Spleen (tissue), 7 donors: ENCODE data around the gene RAB2B.

Experiments used
- POLR2AphosphoS5 ChIP-seq, 3 donors: sonication (generic); formaldehyde crosslinking; IDR thresholded peaks; one replicate each; pipeline ENCODE4 v1.5.1; 2017; ENCODE audit warnings: antibody characterized with exemption in 3 of 3
- TF ChIP-seq, protein P1 (sequence below), 11 experiments: fragments of 200-600 bp in 7 of 11; fragments of 450-650 bp in 4 of 11; sonication (generic) in 4 of 11; IDR thresholded peaks in 8 of 11; conservative IDR thresholded peaks in 3 of 11; 1 replicate in 7 of 11; 2 replicates in 4 of 11; pipeline versions ENCODE4 v1.4.0 to v1.8.0; 2016 to 2021; ENCODE audit warnings: antibody characterized with exemption in 11 of 11, inconsistent platforms in 4 of 11, mild to moderate bottlenecking in 1 of 11
- donor health status: DM: no; HTN: no; CAD: no; lungs with moderate emphysema.
- donor health status: DM: no; HTN: no; CAD: no.
- donor health status: DM: no; HTN: no; CAD: no.

DNA sequence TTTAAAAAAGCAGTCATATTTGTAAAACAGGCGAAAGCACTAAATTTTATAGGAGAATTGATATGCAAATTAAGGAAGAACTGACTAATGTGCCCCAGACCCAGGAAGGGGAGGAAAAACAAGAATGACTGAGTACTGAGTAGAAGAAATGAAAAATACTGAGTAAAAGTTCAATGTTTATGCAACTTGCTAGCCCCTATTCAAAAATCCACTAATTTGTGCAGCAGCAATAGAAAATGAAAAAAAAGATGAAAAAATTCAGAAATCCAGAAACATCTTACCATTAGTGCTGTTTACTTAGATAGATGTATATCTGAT, 26.9 kb downstream of the RAB2B start:
- TF ChIP-seq, protein P1, sequence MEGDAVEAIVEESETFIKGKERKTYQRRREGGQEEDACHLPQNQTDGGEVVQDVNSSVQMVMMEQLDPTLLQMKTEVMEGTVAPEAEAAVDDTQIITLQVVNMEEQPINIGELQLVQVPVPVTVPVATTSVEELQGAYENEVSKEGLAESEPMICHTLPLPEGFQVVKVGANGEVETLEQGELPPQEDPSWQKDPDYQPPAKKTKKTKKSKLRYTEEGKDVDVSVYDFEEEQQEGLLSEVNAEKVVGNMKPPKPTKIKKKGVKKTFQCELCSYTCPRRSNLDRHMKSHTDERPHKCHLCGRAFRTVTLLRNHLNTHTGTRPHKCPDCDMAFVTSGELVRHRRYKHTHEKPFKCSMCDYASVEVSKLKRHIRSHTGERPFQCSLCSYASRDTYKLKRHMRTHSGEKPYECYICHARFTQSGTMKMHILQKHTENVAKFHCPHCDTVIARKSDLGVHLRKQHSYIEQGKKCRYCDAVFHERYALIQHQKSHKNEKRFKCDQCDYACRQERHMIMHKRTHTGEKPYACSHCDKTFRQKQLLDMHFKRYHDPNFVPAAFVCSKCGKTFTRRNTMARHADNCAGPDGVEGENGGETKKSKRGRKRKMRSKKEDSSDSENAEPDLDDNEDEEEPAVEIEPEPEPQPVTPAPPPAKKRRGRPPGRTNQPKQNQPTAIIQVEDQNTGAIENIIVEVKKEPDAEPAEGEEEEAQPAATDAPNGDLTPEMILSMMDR (IDR thresholded peaks at IDR 0.05 in 8 of 11, conservative IDR thresholded peaks at IDR 0.05 in 3 of 11) = no peak
- TF ChIP-seq POLR2AphosphoS5 (IDR thresholded peaks at IDR 0.05) = no peak
